HEK293 (cell line): Measurements from ENCODE around the gene TYRO3.
A peak's percentile ranks its signal among the peaks of the same experiment; 100 is the strongest.

Experiments used
- CTCF ChIA-PET: fragments of 350-600 bp; formaldehyde crosslinking; extraction: SDS; loops from one replicate; lab custom pipeline; 2021; ENCODE audit warnings: antibody characterized with exemption; lab: Yijun Ruan, JAX
- POLR2A ChIA-PET: fragments of 300-600 bp; formaldehyde crosslinking; extraction: SDS; loops from one replicate; lab custom pipeline; 2020; ENCODE audit warnings: antibody characterized with exemption, inconsistent platforms; lab: Yijun Ruan, JAX
- H3K27ac ChIP-seq: fragments of 200-500 bp; sonication (Bioruptor generic); 2 replicates; pipeline ENCODE4 v1.5.1; 2014; ENCODE audit warnings: low read depth, low read length, control low read depth, inconsistent platforms; ENCODE audit errors: extremely low read depth
- H3K36me3 ChIP-seq, 2 experiments: fragments of 200-500 bp in 1 of 2; sonication (Bioruptor generic) in 1 of 2; 1 replicate in 1 of 2; 2 replicates in 1 of 2; pipeline ENCODE4 v1.5.1; 2014 to 2017; ENCODE audit warnings: inconsistent platforms in 2 of 2, low read length in 2 of 2; ENCODE audit not compliant: control insufficient read depth in 2 of 2, insufficient read depth in 1 of 2
- H3K4me1 ChIP-seq: fragments of 200-500 bp; sonication (Bioruptor generic); 2 replicates; pipeline ENCODE4 v1.5.1; 2014; ENCODE audit warnings: mild to moderate bottlenecking, low read length, inconsistent platforms; ENCODE audit not compliant: control insufficient read depth, insufficient read depth
- H3K4me3 ChIP-seq: 2 replicates; pipeline ENCODE4 v1.5.1; 2011; ENCODE audit warnings: low read depth, mild to moderate bottlenecking, control low read depth, low read length, moderate library complexity
- H3K9me3 ChIP-seq: fragments of 200-500 bp; sonication (Bioruptor generic); 2 replicates; pipeline ENCODE4 v1.5.1; 2014; ENCODE audit warnings: low read depth, low read length, inconsistent platforms; ENCODE audit not compliant: control insufficient read depth, insufficient read depth
- BCL11B ChIP-seq: fragments of 450-650 bp; formaldehyde crosslinking; IDR thresholded peaks from 2 replicates; pipeline ENCODE4 v1.5.1; 2016; ENCODE audit warnings: low read depth, missing biosample characterization, missing genetic modification characterization
- PRDM1 ChIP-seq: fragments of 450-650 bp; formaldehyde crosslinking; IDR thresholded peaks from 2 replicates; pipeline ENCODE4; 2016; ENCODE audit warnings: missing biosample characterization, missing genetic modification characterization
- SCRT2 ChIP-seq: fragments of 450-650 bp; formaldehyde crosslinking; IDR thresholded peaks from 2 replicates; pipeline ENCODE4 v1.5.1; 2016; ENCODE audit warnings: missing biosample characterization, missing genetic modification characterization
- ZBTB7A ChIP-seq: fragments of 450-650 bp; formaldehyde crosslinking; IDR thresholded peaks from 2 replicates; pipeline ENCODE4 v1.5.1; 2016; ENCODE audit warnings: low read depth, missing biosample characterization, missing genetic modification characterization
- TF ChIP-seq, protein P1 (sequence below): fragments of 450-650 bp; formaldehyde crosslinking; IDR thresholded peaks from 2 replicates; pipeline ENCODE4 v1.5.1; 2016; ENCODE audit warnings: missing biosample characterization, missing genetic modification characterization
- TF ChIP-seq, protein P2 (sequence below): fragments of 450-650 bp; formaldehyde crosslinking; IDR thresholded peaks from 2 replicates; pipeline ENCODE4 v1.5.1; 2016; ENCODE audit warnings: missing biosample characterization, missing genetic modification characterization
- TF ChIP-seq, protein P3 (sequence below): fragments of 450-650 bp; formaldehyde crosslinking; conservative IDR thresholded peaks from 2 replicates; pipeline ENCODE4 v1.5.1; 2016; ENCODE audit warnings: low read depth, missing biosample characterization, missing genetic modification characterization
- TF ChIP-seq, protein P4 (sequence below): fragments of 450-650 bp; formaldehyde crosslinking; IDR thresholded peaks from 2 replicates; pipeline ENCODE4 v1.5.1; 2017; ENCODE audit warnings: missing biosample characterization, missing genetic modification characterization
- TF ChIP-seq, protein P5 (sequence below): fragments of 450-650 bp; formaldehyde crosslinking; IDR thresholded peaks from 2 replicates; pipeline ENCODE4 v1.5.1; 2016; ENCODE audit warnings: missing biosample characterization, missing genetic modification characterization
- TF ChIP-seq, protein P6 (sequence below): fragments of 450-650 bp; formaldehyde crosslinking; IDR thresholded peaks from 2 replicates; pipeline ENCODE4 v1.5.1; 2016; ENCODE audit warnings: missing biosample characterization, missing genetic modification characterization

TYRO3 gene

DNA sequence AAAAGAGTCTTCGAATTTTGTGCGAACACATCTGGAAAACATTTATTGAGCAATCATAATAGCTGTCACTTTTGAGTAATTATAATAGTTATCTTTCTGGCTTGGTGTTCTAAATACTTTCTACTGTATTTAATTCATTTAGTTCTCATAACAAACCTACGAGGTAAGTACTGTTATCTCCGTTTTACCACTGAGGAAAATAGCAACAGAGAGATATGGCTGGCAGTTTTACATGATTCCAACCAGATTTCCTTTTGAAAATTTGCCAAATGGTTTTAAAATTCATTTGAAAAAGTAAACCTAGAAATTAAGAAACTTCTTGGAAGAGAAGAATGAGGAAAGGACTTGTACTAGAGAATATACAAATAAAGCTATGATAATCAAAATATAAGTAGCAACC lies 63.9 kb downstream of the TYRO3 start:
- no peak overlapping the region for H3K27ac ChIP-seq
- no peak for TF ChIP-seq SCRT2 (tag by site-specific recombination)
- TF ChIP-seq ZBTB7A (tag by site-specific recombination): no peak
- TF ChIP-seq, protein P1, sequence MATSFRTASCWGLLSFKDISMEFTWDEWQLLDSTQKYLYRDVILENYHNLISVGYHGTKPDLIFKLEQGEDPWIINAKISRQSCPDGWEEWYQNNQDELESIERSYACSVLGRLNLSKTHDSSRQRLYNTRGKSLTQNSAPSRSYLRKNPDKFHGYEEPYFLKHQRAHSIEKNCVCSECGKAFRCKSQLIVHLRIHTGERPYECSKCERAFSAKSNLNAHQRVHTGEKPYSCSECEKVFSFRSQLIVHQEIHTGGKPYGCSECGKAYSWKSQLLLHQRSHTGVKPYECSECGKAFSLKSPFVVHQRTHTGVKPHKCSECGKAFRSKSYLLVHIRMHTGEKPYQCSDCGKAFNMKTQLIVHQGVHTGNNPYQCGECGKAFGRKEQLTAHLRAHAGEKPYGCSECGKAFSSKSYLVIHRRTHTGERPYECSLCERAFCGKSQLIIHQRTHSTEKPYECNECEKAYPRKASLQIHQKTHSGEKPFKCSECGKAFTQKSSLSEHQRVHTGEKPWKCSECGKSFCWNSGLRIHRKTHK (tag by site-specific recombination): no peak
- TF ChIP-seq, protein P2, sequence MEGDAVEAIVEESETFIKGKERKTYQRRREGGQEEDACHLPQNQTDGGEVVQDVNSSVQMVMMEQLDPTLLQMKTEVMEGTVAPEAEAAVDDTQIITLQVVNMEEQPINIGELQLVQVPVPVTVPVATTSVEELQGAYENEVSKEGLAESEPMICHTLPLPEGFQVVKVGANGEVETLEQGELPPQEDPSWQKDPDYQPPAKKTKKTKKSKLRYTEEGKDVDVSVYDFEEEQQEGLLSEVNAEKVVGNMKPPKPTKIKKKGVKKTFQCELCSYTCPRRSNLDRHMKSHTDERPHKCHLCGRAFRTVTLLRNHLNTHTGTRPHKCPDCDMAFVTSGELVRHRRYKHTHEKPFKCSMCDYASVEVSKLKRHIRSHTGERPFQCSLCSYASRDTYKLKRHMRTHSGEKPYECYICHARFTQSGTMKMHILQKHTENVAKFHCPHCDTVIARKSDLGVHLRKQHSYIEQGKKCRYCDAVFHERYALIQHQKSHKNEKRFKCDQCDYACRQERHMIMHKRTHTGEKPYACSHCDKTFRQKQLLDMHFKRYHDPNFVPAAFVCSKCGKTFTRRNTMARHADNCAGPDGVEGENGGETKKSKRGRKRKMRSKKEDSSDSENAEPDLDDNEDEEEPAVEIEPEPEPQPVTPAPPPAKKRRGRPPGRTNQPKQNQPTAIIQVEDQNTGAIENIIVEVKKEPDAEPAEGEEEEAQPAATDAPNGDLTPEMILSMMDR: no peak
- TF ChIP-seq, protein P3, sequence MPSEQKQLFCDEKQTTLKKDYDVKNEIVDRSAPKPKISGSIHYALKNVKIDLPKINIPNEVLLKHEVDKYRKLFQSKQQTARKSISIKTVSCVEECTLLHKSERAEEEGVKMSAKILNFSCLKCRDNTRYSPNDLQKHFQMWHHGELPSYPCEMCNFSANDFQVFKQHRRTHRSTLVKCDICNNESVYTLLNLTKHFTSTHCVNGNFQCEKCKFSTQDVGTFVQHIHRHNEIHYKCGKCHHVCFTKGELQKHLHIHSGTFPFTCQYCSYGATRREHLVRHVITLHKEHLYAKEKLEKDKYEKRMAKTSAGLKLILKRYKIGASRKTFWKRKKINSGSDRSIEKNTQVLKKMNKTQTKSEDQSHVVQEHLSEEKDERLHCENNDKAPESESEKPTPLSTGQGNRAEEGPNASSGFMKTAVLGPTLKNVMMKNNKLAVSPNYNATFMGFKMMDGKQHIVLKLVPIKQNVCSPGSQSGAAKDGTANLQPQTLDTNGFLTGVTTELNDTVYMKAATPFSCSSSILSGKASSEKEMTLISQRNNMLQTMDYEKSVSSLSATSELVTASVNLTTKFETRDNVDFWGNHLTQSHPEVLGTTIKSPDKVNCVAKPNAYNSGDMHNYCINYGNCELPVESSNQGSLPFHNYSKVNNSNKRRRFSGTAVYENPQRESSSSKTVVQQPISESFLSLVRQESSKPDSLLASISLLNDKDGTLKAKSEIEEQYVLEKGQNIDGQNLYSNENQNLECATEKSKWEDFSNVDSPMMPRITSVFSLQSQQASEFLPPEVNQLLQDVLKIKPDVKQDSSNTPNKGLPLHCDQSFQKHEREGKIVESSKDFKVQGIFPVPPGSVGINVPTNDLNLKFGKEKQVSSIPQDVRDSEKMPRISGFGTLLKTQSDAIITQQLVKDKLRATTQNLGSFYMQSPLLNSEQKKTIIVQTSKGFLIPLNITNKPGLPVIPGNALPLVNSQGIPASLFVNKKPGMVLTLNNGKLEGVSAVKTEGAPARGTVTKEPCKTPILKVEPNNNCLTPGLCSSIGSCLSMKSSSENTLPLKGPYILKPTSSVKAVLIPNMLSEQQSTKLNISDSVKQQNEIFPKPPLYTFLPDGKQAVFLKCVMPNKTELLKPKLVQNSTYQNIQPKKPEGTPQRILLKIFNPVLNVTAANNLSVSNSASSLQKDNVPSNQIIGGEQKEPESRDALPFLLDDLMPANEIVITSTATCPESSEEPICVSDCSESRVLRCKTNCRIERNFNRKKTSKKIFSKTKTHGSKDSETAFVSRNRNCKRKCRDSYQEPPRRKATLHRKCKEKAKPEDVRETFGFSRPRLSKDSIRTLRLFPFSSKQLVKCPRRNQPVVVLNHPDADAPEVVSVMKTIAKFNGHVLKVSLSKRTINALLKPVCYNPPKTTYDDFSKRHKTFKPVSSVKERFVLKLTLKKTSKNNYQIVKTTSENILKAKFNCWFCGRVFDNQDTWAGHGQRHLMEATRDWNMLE: no peak
- TF ChIP-seq, protein P4, sequence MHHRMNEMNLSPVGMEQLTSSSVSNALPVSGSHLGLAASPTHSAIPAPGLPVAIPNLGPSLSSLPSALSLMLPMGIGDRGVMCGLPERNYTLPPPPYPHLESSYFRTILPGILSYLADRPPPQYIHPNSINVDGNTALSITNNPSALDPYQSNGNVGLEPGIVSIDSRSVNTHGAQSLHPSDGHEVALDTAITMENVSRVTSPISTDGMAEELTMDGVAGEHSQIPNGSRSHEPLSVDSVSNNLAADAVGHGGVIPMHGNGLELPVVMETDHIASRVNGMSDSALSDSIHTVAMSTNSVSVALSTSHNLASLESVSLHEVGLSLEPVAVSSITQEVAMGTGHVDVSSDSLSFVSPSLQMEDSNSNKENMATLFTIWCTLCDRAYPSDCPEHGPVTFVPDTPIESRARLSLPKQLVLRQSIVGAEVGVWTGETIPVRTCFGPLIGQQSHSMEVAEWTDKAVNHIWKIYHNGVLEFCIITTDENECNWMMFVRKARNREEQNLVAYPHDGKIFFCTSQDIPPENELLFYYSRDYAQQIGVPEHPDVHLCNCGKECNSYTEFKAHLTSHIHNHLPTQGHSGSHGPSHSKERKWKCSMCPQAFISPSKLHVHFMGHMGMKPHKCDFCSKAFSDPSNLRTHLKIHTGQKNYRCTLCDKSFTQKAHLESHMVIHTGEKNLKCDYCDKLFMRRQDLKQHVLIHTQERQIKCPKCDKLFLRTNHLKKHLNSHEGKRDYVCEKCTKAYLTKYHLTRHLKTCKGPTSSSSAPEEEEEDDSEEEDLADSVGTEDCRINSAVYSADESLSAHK (tag by site-specific recombination): no peak
- TF ChIP-seq BCL11B (tag by site-specific recombination): no peak
- TF ChIP-seq, all 188 proteins: peak for 0
- ChIA-PET POLR2A (no interaction called here), CTCF (interaction anchor here (1.1 kb wide), 1 partner anchor 157 kb away, joined by 3 read pairs; no protein-coding TSS in a partner anchor)
- Histone ChIP-seq H3K36me3 (no peaks in the 10 kb centered on the region), H3K9me3 (no peaks in the 10 kb centered on the region), H3K4me1 (no peaks in the 10 kb centered on the region), H3K4me3 (no peak overlapping the region)

DNA sequence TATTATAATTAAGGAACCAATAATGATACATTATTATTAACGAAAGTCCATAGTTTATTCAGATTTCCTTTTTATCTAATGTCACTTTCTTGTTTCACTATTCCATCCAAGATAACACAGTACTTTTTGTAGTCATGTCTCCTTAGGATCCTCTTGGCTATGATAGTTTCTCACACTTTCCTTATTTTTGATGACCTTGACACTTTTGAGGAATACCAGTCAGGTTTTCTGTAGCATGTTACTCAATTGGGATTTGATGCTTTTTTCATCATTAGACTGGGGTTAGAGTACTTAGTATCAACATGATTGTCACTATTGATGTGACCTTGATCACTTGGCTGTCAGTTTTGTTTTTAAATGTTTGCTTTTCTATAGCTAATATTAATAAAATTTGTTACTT lies 68.2 kb downstream of the TYRO3 start:
- H3K4me3 ChIP-seq: no peak overlapping the region
- POLR2A ChIA-PET: interaction anchor here (0.9 kb wide), 1 partner anchor 78 kb away, joined by 3 read pairs; no protein-coding TSS in a partner anchor
- TF ChIP-seq, protein P5, sequence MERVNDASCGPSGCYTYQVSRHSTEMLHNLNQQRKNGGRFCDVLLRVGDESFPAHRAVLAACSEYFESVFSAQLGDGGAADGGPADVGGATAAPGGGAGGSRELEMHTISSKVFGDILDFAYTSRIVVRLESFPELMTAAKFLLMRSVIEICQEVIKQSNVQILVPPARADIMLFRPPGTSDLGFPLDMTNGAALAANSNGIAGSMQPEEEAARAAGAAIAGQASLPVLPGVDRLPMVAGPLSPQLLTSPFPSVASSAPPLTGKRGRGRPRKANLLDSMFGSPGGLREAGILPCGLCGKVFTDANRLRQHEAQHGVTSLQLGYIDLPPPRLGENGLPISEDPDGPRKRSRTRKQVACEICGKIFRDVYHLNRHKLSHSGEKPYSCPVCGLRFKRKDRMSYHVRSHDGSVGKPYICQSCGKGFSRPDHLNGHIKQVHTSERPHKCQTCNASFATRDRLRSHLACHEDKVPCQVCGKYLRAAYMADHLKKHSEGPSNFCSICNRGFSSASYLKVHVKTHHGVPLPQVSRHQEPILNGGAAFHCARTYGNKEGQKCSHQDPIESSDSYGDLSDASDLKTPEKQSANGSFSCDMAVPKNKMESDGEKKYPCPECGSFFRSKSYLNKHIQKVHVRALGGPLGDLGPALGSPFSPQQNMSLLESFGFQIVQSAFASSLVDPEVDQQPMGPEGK: no peak
- TF ChIP-seq, protein P6, sequence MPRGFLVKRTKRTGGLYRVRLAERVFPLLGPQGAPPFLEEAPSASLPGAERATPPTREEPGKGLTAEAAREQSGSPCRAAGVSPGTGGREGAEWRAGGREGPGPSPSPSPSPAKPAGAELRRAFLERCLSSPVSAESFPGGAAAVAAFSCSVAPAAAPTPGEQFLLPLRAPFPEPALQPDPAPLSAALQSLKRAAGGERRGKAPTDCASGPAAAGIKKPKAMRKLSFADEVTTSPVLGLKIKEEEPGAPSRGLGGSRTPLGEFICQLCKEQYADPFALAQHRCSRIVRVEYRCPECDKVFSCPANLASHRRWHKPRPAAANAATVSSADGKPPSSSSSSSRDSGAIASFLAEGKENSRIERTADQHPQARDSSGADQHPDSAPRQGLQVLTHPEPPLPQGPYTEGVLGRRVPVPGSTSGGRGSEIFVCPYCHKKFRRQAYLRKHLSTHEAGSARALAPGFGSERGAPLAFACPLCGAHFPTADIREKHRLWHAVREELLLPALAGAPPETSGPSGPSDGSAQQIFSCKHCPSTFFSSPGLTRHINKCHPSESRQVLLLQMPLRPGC (tag by site-specific recombination): no peak
- TF ChIP-seq PRDM1 (tag by site-specific recombination): peak; percentile 40; the same call in 1 of the 2 replicates
- TF ChIP-seq, all 188 proteins: peak for 1
- no peak overlapping the region for H3K27ac ChIP-seq
- H3K9me3 ChIP-seq: no peaks in the 10 kb centered on the region
- H3K4me1 ChIP-seq: peaks cover 14% of the 10 kb centered on the region
- CTCF ChIA-PET: interaction anchor here (1.1 kb wide), 1 partner anchor 13 kb away, joined by 3 read pairs; no protein-coding TSS in a partner anchor
- no peaks in the 10 kb centered on the region for H3K36me3 ChIP-seq
